HL-60 (cell line): ENCODE measurements around the gene TMEM134.

Source experiments
- DNase-seq, 2 experiments: peaks; one replicate each; pipeline ENCODE4 v3.0.0-alpha.2; 2010 to 2020; ENCODE audit warnings: low read depth in 1 of 2, low spot score in 1 of 2
- H3K27ac ChIP-seq: fragments of 250-450 bp; sonication (Bioruptor Pico); replicated peaks from 2 replicates; pipeline ENCODE4 v1.5.1; 2020; ENCODE audit warnings: mild to moderate bottlenecking, moderate library complexity
- H3K27me3 ChIP-seq: fragments of 250-450 bp; sonication (Bioruptor Pico); 2 replicates; pipeline ENCODE4 v1.5.1; 2021; ENCODE audit warnings: mild to moderate bottlenecking, moderate library complexity; ENCODE audit not compliant: insufficient read depth, poor library complexity, severe bottlenecking
- H3K4me3 ChIP-seq: replicated peaks from 2 replicates; pipeline ENCODE4 v1.5.1; 2011; ENCODE audit warnings: mild to moderate bottlenecking, control low read depth, low read length; ENCODE audit not compliant: insufficient read depth
- CTCF ChIP-seq: IDR thresholded peaks from one replicate; pipeline ENCODE4 v1.5.1; 2011; ENCODE audit warnings: low read length, control low read depth, inconsistent platforms; ENCODE audit not compliant: insufficient read depth
- GABPA ChIP-seq: IDR thresholded peaks from 2 replicates; pipeline ENCODE4 v1.6.1; 2012; ENCODE audit warnings: low read depth
- POLR2AphosphoS5 ChIP-seq: IDR thresholded peaks from 2 replicates; pipeline ENCODE4 v1.6.1; 2012; ENCODE audit warnings: low read depth
- REST ChIP-seq: IDR thresholded peaks from 2 replicates; pipeline ENCODE4 v1.6.1; 2012; ENCODE audit warnings: low read depth; ENCODE audit not compliant: insufficient replicate concordance
- SPI1 ChIP-seq: IDR thresholded peaks from 2 replicates; pipeline ENCODE4 v1.6.1; 2012; ENCODE audit warnings: low read depth, mild to moderate bottlenecking, borderline replicate concordance

Gene TMEM134

GRCh38 chr11:67437082-67437808 lies 31.8 kb downstream of the TMEM134 start, which contains the start of gene PTPRCAP:
Gene PTPRCAP (minus strand): TSS chr11:67437682. CDS start chr11:67437619, 63 bp downstream.
- Histone ChIP-seq H3K27me3 (no peaks in the 10 kb centered on the region), H3K4me3 (peak within 1 kb of the TSS; percentile 58), H3K27ac (peak within 1 kb of the TSS; percentile 98)
- DNase-seq: peak; percentile 89 to 92
- TF ChIP-seq CTCF (no peak), POLR2AphosphoS5 (peak; percentile 94), REST (peak; percentile 73), GABPA (peak; percentile 16; the same call in 1 of the 2 replicates), SPI1 (peak; percentile 19; the same call in 1 of the 2 replicates)

GRCh38 chr11:67436459-67437081 lies 32.5 kb downstream of the TMEM134 start:
- TF ChIP-seq POLR2AphosphoS5 (peak; percentile 86), GABPA (no peak)
- Histone ChIP-seq H3K27ac (peak overlapping the region; percentile 98), H3K4me3 (peak overlapping the region; percentile 58)

GRCh38 chr11:67435727-67436458 lies 33.2 kb downstream of the TMEM134 start:
- no peaks in the 10 kb centered on the region for H3K27me3 ChIP-seq
- TF ChIP-seq POLR2AphosphoS5 (no peak), GABPA (no peak), REST (no peak), CTCF (no peak), SPI1 (no peak)
- DNase-seq: no peak
- H3K27ac ChIP-seq: peak overlapping the region; percentile 98
- peak overlapping the region; percentile 58 for H3K4me3 ChIP-seq

More at GRCh38 chr11:67436459-67437081, 32.5 kb downstream of the TMEM134 start:
- no peaks in the 10 kb centered on the region for H3K27me3 ChIP-seq
- DNase-seq: peak; percentile 73 to 94
